Ascending aorta (tissue), 2 donors: ENCODE results near the gene LRP5. TPM values are rescaled to one million over a fixed set of nuclear protein-coding genes. Genes with fewer than 3 reads are reported as not detected.

ENCODE experiments used
- DNase-seq, 2 donors: peaks; one replicate each; pipeline ENCODE4 v3.0.0-alpha.2; 2019; ENCODE audit warnings: low spot score in 2 of 2
- H3K27ac ChIP-seq, 2 donors: fragments of 200-600 bp; sonication (generic); one replicate each; pipeline ENCODE4 v1.5.1; 2016 to 2017; ENCODE audit warnings: mild to moderate bottlenecking in 1 of 2
- H3K27me3 ChIP-seq: fragments of 200-600 bp; sonication (generic); one replicate; pipeline ENCODE4 v1.5.1; 2017
- H3K36me3 ChIP-seq, 2 donors: fragments of 200-600 bp; sonication (generic); one replicate each; pipeline ENCODE4 v1.5.1; 2016
- H3K4me1 ChIP-seq, 2 donors: fragments of 200-600 bp; sonication (generic); one replicate each; pipeline ENCODE4 v1.5.1; 2016 to 2017; ENCODE audit warnings: mild to moderate bottlenecking in 1 of 2
- H3K4me3 ChIP-seq, 2 donors: fragments of 200-600 bp; sonication (generic); one replicate each; pipeline ENCODE4 v1.5.1; 2016 to 2017; ENCODE audit warnings: mild to moderate bottlenecking in 1 of 2
- H3K9me3 ChIP-seq, 2 donors: fragments of 200-600 bp; sonication (generic); one replicate each; pipeline ENCODE4 v1.5.1; 2016
- intact Hi-C: fragments of 100-400 bp; cut with DNase I; formaldehyde crosslinking; loops from one replicate; pipeline ENCODE4 v1.15.1; 2023
- total RNA-seq: library from RNA; depleted of rRNA; stranded (reverse); fragments of >200 nt; gene quantifications from one replicate; pipeline ENCODE4 v1.1.0, GENCODE V29; 2016
- TF ChIP-seq, protein P1 (sequence below), 3 experiments: fragments of 200-600 bp in 2 of 3; fragments of 450-650 bp in 1 of 3; sonication (generic) in 2 of 3; IDR thresholded peaks; one replicate each; pipeline ENCODE4 v1.5.1; 2016 to 2019; ENCODE audit warnings: antibody characterized with exemption in 3 of 3, mild to moderate bottlenecking in 1 of 3, moderate library complexity in 1 of 3

Gene LRP5
- total RNA-seq, 1 donor from 2014 or later, result 130 TPM

DNA sequence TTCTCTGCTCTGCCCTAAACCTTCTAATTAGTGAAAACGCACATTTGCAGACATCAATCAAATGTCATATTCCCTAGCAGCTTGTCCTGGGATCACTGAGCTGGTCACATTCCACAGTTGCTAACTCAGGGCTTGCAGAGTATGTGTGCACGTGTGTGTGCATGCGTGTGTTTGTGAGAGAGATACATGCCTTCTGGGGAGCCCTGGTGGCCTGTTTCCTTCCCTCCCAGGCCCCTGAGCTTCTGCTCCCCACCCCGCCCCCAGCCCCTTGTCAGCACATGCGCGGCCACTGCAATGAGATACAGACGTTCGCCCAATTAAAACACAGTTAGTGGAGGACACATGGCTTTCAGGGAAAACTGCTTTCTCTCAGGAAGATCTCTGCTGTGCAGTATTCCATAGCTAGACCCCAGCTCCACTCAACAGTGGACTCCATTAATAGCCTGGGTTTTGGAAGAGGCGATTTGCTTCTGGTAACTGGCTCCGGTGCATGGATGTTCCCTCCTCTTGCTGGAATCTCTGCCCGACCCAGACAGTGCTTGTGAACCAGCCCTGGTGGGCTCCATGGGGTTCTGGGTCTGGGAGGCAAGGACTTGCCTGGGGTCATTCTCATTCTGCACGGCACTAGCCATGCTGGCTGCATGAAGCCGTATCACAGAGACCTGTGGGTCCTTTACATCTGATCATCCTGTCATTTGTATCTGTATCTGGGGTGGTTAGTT is 17.7 kb downstream of the LRP5 start:
- no peak for DNase-seq
- peaks cover 24 to 57% of the 10 kb centered on the region in 2 donors for H3K4me1 ChIP-seq
- no peaks in the 10 kb centered on the region for H3K9me3 ChIP-seq
- H3K27ac ChIP-seq, result peak overlapping the region; percentile 58 to 59
- no peaks in the 10 kb centered on the region for H3K36me3 ChIP-seq
- H3K27me3 ChIP-seq, result no peaks in the 10 kb centered on the region
- H3K4me3 ChIP-seq, result no peak overlapping the region
- intact Hi-C loops, result no loop called here
- TF ChIP-seq, protein P1, sequence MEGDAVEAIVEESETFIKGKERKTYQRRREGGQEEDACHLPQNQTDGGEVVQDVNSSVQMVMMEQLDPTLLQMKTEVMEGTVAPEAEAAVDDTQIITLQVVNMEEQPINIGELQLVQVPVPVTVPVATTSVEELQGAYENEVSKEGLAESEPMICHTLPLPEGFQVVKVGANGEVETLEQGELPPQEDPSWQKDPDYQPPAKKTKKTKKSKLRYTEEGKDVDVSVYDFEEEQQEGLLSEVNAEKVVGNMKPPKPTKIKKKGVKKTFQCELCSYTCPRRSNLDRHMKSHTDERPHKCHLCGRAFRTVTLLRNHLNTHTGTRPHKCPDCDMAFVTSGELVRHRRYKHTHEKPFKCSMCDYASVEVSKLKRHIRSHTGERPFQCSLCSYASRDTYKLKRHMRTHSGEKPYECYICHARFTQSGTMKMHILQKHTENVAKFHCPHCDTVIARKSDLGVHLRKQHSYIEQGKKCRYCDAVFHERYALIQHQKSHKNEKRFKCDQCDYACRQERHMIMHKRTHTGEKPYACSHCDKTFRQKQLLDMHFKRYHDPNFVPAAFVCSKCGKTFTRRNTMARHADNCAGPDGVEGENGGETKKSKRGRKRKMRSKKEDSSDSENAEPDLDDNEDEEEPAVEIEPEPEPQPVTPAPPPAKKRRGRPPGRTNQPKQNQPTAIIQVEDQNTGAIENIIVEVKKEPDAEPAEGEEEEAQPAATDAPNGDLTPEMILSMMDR (IDR thresholded peaks at IDR 0.05), result no peak

GRCh38 chr11:68330700-68331337 is 18.4 kb downstream of the LRP5 start:
- peak overlapping the region; percentile 32 to 58 for H3K27ac ChIP-seq
- TF ChIP-seq, protein P1 (IDR thresholded peaks at IDR 0.05), result no peak
- no peaks in the 10 kb centered on the region for H3K36me3 ChIP-seq
- no peak for DNase-seq
- no peak overlapping the region for H3K4me3 ChIP-seq
- intact Hi-C loops, result no loop called here
- H3K9me3 ChIP-seq, result no peaks in the 10 kb centered on the region
- no peaks in the 10 kb centered on the region for H3K27me3 ChIP-seq
- H3K4me1 ChIP-seq, result peaks cover 24 to 55% of the 10 kb centered on the region in 2 donors

DNA sequence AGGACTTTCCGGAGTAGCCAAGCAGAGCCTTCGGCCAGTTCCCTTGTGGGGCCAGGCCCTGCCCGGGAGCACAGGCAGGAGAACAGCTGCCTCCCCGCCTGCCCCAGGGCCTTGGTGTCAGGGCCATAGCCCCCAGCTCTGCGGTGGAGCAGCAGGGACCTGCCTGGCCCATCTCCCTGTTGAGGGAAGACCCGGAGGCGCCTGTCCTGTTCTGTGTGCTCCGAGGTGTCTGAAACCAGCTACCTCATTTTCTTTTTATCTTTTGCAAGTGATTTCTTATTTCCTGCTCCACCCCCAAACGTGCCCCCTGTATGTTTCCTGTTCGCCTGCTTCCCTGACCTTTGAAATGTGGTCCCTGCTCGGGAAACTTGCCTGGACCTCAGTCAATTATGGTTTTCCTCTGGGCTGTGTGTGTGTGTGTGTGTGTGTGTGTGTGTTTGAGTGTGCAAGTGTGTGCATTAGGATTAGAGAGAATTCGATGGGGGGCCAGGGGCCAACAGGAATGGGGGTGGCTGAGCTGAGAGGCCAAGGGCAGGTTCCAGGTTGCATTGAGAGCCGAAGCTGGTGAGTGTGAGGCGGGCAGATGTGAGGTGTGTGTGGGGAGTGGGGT is 19.1 kb downstream of the LRP5 start:
- DNase-seq, result no peak
- peak overlapping the region in 1 of 2 donors; percentile 32 for H3K27ac ChIP-seq
- H3K9me3 ChIP-seq, result no peaks in the 10 kb centered on the region
- intact Hi-C loops, result no loop called here
- no peak overlapping the region for H3K4me3 ChIP-seq
- H3K27me3 ChIP-seq, result no peaks in the 10 kb centered on the region
- TF ChIP-seq, protein P1 (IDR thresholded peaks at IDR 0.05), result no peak
- H3K4me1 ChIP-seq, result peaks cover 24 to 53% of the 10 kb centered on the region in 2 donors
- H3K36me3 ChIP-seq, result no peaks in the 10 kb centered on the region

GRCh38 chr11:68332186-68332585 is 19.8 kb downstream of the LRP5 start:
- no peak for DNase-seq
- H3K27ac ChIP-seq, result peak overlapping the region in 1 of 2 donors; percentile 27
- H3K27me3 ChIP-seq, result no peaks in the 10 kb centered on the region
- H3K4me3 ChIP-seq, result no peak overlapping the region
- H3K4me1 ChIP-seq, result peaks cover 22 to 47% of the 10 kb centered on the region in 2 donors
- H3K36me3 ChIP-seq, result no peaks in the 10 kb centered on the region
- TF ChIP-seq, protein P1 (IDR thresholded peaks at IDR 0.05), result no peak
- no peaks in the 10 kb centered on the region for H3K9me3 ChIP-seq
- intact Hi-C loops, result no loop called here

- no peak for DNase-seq
- intact Hi-C loops, result no loop called here
- Histone ChIP-seq H3K27ac (peak overlapping the region; percentile 23 to 37), H3K36me3 (no peaks in the 10 kb centered on the region), H3K4me1 (peaks cover 15 to 46% of the 10 kb centered on the region in 2 donors), H3K9me3 (no peaks in the 10 kb centered on the region), H3K4me3 (no peak overlapping the region), H3K27me3 (no peaks in the 10 kb centered on the region)
- TF ChIP-seq, protein P1 (IDR thresholded peaks at IDR 0.05), result no peak
Observed at GRCh38 chr11:68333173-68333572, 20.8 kb downstream of the LRP5 start.
